Skeletal muscle tissue (tissue), 4 donors: ENCODE measurements around the gene FLII. TPM values are rescaled to one million over a fixed set of nuclear protein-coding genes. Genes with fewer than 3 reads are reported as not detected.

Experiments
- H3K27ac ChIP-seq: one replicate; pipeline ENCODE4 v1.7.0; 2013; ENCODE audit warnings: mild to moderate bottlenecking, low read depth, low read length, inconsistent platforms
- H3K27me3 ChIP-seq, 3 donors: one replicate each; pipeline ENCODE4 v1.7.0; 2013; ENCODE audit warnings: low read length in 3 of 3; ENCODE audit not compliant: control insufficient read depth in 3 of 3, insufficient read depth in 3 of 3
- H3K36me3 ChIP-seq, 3 donors: one replicate each; pipeline ENCODE4 v1.7.0; 2013; ENCODE audit warnings: low read length in 3 of 3; ENCODE audit not compliant: control insufficient read depth in 3 of 3, insufficient read depth in 3 of 3
- H3K4me1 ChIP-seq, 3 donors: one replicate each; pipeline ENCODE4 v1.7.0; 2013; ENCODE audit warnings: low read length in 3 of 3, mild to moderate bottlenecking in 3 of 3; ENCODE audit not compliant: control insufficient read depth in 3 of 3, insufficient read depth in 3 of 3
- H3K4me3 ChIP-seq, 3 donors: one replicate each; pipeline ENCODE4 v1.7.0; 2013; ENCODE audit warnings: low read length in 3 of 3
- H3K9ac ChIP-seq, 3 donors: one replicate each; pipeline ENCODE4 v1.7.0; 2013; ENCODE audit warnings: low read length in 3 of 3, mild to moderate bottlenecking in 3 of 3, moderate library complexity in 2 of 3, low read depth in 1 of 3
- H3K9me3 ChIP-seq, 3 donors: one replicate each; pipeline ENCODE4 v1.7.0; 2013; ENCODE audit warnings: low read length in 3 of 3; ENCODE audit not compliant: control insufficient read depth in 3 of 3
- total RNA-seq: library from RNA; depleted of rRNA; stranded (reverse); fragments of >200 nt; gene quantifications from one replicate; pipeline ENCODE4 v1.2.3, GENCODE V29; 2014
- donor health status: Osteomylitis.

FLII gene
- total RNA-seq, 1 donor from 2014 or later, result 193 TPM

GRCh38 chr17:18234853-18235380 lies 23.6 kb downstream of the FLII start:
- Histone ChIP-seq H3K4me3 (no peak overlapping the region), H3K27me3 (no peaks in the 10 kb centered on the region), H3K9me3 (no peaks in the 10 kb centered on the region), H3K9ac (no peak overlapping the region), H3K27ac (no peak overlapping the region), H3K4me1 (no peaks in the 10 kb centered on the region), H3K36me3 (peaks cover 33 to 40% (median 34%) of the 10 kb centered on the region in 3 donors)

- no peaks in the 10 kb centered on the region for H3K27me3 ChIP-seq
- no peak overlapping the region for H3K9ac ChIP-seq
- H3K9me3 ChIP-seq, result no peaks in the 10 kb centered on the region
- no peak overlapping the region for H3K4me3 ChIP-seq
- H3K4me1 ChIP-seq, result no peaks in the 10 kb centered on the region
- no peak overlapping the region for H3K27ac ChIP-seq
- peaks cover 33 to 40% (median 34%) of the 10 kb centered on the region in 3 donors for H3K36me3 ChIP-seq
Observed at GRCh38 chr17:18233803-18234518, 24.6 kb downstream of the FLII start.

GRCh38 chr17:18231164-18231563 lies 27.4 kb downstream of the FLII start:
- peaks cover 5 to 11% (median 6%) of the 10 kb centered on the region in 3 donors for H3K4me1 ChIP-seq
- no peak overlapping the region for H3K9ac ChIP-seq
- H3K9me3 ChIP-seq, result no peaks in the 10 kb centered on the region
- no peaks in the 10 kb centered on the region for H3K27me3 ChIP-seq
- H3K36me3 ChIP-seq, result peaks cover 15 to 28% (median 21%) of the 10 kb centered on the region in 3 donors
- H3K4me3 ChIP-seq, result no peak overlapping the region
- no peak overlapping the region for H3K27ac ChIP-seq

GRCh38 chr17:18230288-18231141 lies 28.0 kb downstream of the FLII start:
- Histone ChIP-seq H3K9ac (no peak overlapping the region), H3K4me3 (no peak overlapping the region), H3K9me3 (no peaks in the 10 kb centered on the region), H3K27ac (no peak overlapping the region), H3K4me1 (peaks cover 9 to 15% (median 10%) of the 10 kb centered on the region in 3 donors), H3K36me3 (peaks cover 15 to 23% (median 21%) of the 10 kb centered on the region in 3 donors), H3K27me3 (no peaks in the 10 kb centered on the region)

GRCh38 chr17:18229771-18230170 lies 28.8 kb downstream of the FLII start:
- Histone ChIP-seq H3K4me1 (peaks cover 12 to 18% (median 13%) of the 10 kb centered on the region in 3 donors), H3K9ac (no peak overlapping the region), H3K9me3 (no peaks in the 10 kb centered on the region), H3K4me3 (no peak overlapping the region), H3K27ac (no peak overlapping the region), H3K36me3 (peaks cover 8 to 16% (median 14%) of the 10 kb centered on the region in 3 donors), H3K27me3 (no peaks in the 10 kb centered on the region)

- Histone ChIP-seq H3K36me3 (peaks cover 6 to 10% (median 10%) of the 10 kb centered on the region in 3 donors), H3K9me3 (no peaks in the 10 kb centered on the region), H3K4me3 (no peak overlapping the region), H3K4me1 (peaks cover 17 to 20% (median 18%) of the 10 kb centered on the region in 3 donors), H3K27me3 (no peaks in the 10 kb centered on the region), H3K27ac (no peak overlapping the region), H3K9ac (no peak overlapping the region)
Observed at GRCh38 chr17:18229254-18229653, 29.3 kb downstream of the FLII start.

- Histone ChIP-seq H3K4me3 (no peak overlapping the region), H3K9ac (no peak overlapping the region), H3K27me3 (no peaks in the 10 kb centered on the region), H3K36me3 (peaks cover 0 to 2% (median 2%) of the 10 kb centered on the region in 3 donors), H3K27ac (no peak overlapping the region), H3K4me1 (peaks cover 17 to 22% (median 21%) of the 10 kb centered on the region in 3 donors), H3K9me3 (no peaks in the 10 kb centered on the region)
Observed at GRCh38 chr17:18228176-18228682, 30.3 kb downstream of the FLII start.

GRCh38 chr17:18227635-18228034 lies 30.9 kb downstream of the FLII start:
- Histone ChIP-seq H3K27me3 (no peaks in the 10 kb centered on the region), H3K27ac (no peak overlapping the region), H3K36me3 (peaks cover 0 to 2% (median 0%) of the 10 kb centered on the region in 3 donors), H3K4me1 (peaks cover 17 to 22% (median 21%) of the 10 kb centered on the region in 3 donors), H3K9ac (no peak overlapping the region), H3K9me3 (no peaks in the 10 kb centered on the region), H3K4me3 (no peak overlapping the region)

GRCh38 chr17:18226284-18226945 lies 32.1 kb downstream of the FLII start:
- Histone ChIP-seq H3K4me1 (peaks cover 17 to 22% (median 21%) of the 10 kb centered on the region in 3 donors), H3K27me3 (no peaks in the 10 kb centered on the region), H3K4me3 (peak overlapping the region; percentile 76 to 88 (median 82)), H3K27ac (no peak overlapping the region), H3K9ac (peak overlapping the region; percentile 81 to 90 (median 86)), H3K36me3 (no peaks in the 10 kb centered on the region), H3K9me3 (no peaks in the 10 kb centered on the region)
